IPS DF 6.9 (cell line): ENCODE data around the gene PLAAT2.
"Not testable (repeated sequence)": the region's sequence is repeated elsewhere in the genome, so short reads cannot be mapped to it uniquely, and the experiment has no call there.

Source experiments
- DNase-seq: peaks from one replicate; pipeline ENCODE4 v3.0.0-alpha.2; 2013; ENCODE audit warnings: low read depth, low spot score
- H3K27ac ChIP-seq: one replicate; pipeline ENCODE4 v1.5.1; 2013; ENCODE audit warnings: low read length, control low read depth
- H3K27me3 ChIP-seq: 2 replicates; pipeline ENCODE4 v1.6.1; 2013; ENCODE audit warnings: mild to moderate bottlenecking, low read length; ENCODE audit not compliant: control insufficient read depth, insufficient read depth
- H3K36me3 ChIP-seq: 2 replicates; pipeline ENCODE4 v1.6.1; 2013; ENCODE audit warnings: low read length; ENCODE audit not compliant: control insufficient read depth, insufficient read depth
- H3K4me1 ChIP-seq: 2 replicates; pipeline ENCODE4 v1.6.1; 2013; ENCODE audit warnings: low read length; ENCODE audit not compliant: control insufficient read depth, insufficient read depth
- H3K4me3 ChIP-seq: 2 replicates; pipeline ENCODE4 v1.5.1; 2013; ENCODE audit warnings: mild to moderate bottlenecking, low read length
- H3K9me3 ChIP-seq: 2 replicates; pipeline ENCODE4 v1.6.1; 2013; ENCODE audit warnings: low read length, inconsistent platforms; ENCODE audit not compliant: control insufficient read depth, insufficient read depth
- WGBS: extraction: QIAGEN DNeasy Blood & Tissue Kit; methylation state at CpG from one replicate; pipeline ENCODE4 v1.1.7; 2013; ENCODE audit warnings: mixed read lengths, missing lambda C conversion rate; ENCODE audit not compliant: insufficient read length, insufficient coverage; 5-methylcytosine and 5-hydroxymethylcytosine counted together

PLAAT2 gene

GRCh38 chr11:63548178-63548577 lies 15.0 kb downstream of the PLAAT2 start:
- WGBS: 100% methylated on average over 1 of the region's 4 CpGs
- Histone ChIP-seq H3K4me1 (no peaks in the 10 kb centered on the region), H3K27ac (no peak overlapping the region), H3K36me3 (no peaks in the 10 kb centered on the region), H3K27me3 (no peaks in the 10 kb centered on the region), H3K4me3 (no peak overlapping the region), H3K9me3 (no peaks in the 10 kb centered on the region)
- DNase-seq: no peak

DNA sequence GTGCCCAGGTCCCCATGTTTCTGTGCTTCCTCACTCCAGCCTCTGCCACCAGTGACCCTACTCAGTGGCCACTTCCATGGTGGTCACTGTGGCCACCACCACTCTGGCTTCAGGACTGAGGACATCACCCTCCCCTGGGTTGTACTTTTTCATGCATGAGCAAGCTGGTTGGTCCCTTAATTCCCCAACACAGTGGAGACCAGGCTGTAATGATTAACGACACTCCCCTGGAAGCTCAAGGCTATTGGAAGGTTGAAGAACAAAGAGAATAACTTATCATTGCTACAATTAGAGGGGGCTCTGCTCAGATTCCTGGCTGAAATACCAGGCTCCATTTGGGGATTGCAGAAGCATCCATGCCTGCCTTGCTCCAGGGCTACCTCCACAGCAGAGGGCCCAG lies 16.1 kb downstream of the PLAAT2 start:
- no peaks in the 10 kb centered on the region for H3K27me3 ChIP-seq
- H3K4me3 ChIP-seq: no peak overlapping the region
- H3K4me1 ChIP-seq: no peaks in the 10 kb centered on the region
- no peak for DNase-seq
- H3K9me3 ChIP-seq: no peaks in the 10 kb centered on the region
- no peaks in the 10 kb centered on the region for H3K36me3 ChIP-seq
- H3K27ac ChIP-seq: no peak overlapping the region
- no CpG with 5 or more reads among the region's 1 CpG for WGBS

DNA sequence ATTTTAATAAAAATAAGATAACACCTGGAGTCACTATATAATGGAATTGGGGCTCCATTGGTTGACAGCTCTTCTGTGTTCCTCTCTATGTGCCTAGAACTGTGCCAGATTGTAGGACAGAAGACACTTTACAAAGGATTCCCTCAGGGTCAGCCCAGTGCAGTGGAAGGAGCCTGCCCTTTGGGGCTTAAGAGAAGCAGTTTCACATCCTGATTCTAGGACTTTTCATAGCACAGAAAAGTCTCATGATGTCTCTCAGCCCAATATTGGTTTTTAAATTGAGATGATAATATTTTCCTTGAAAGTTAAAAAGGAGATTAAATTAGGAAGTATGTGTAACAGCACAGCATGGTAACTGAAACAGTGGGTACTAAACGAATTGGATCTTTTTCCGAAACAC lies 19.5 kb downstream of the PLAAT2 start:
- Histone ChIP-seq H3K9me3 (no peaks in the 10 kb centered on the region), H3K4me1 (no peaks in the 10 kb centered on the region), H3K36me3 (no peaks in the 10 kb centered on the region), H3K4me3 (no peak overlapping the region), H3K27me3 (no peaks in the 10 kb centered on the region), H3K27ac (no peak overlapping the region)
- DNase-seq: no peak
- no CpG with 5 or more reads among the region's 2 CpGs for WGBS

DNA sequence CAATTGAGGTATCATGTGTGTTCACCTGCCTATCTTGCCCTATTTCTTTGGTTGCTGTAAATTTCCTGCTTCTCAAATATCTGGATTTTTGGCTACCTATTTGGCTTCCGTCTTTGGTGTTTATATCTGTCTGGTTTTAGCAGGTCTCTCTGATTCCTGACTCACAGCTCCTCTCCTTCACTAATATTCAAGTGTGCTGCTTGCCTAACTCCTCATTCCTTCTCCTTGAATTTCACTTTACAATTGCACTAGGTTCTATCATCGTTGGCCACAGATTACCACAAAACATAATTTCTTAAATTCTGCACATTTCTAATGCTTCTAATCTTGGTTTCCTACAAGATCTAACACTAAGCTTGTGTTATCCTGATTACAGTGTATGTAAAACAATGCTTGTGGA lies 20.7 kb downstream of the PLAAT2 start:
- not testable (repeated sequence) for H3K27me3 ChIP-seq, DNase-seq, H3K9me3 ChIP-seq, H3K4me3 ChIP-seq, H3K27ac ChIP-seq, H3K36me3 ChIP-seq, H3K4me1 ChIP-seq
- no CpG with 5 or more reads among the region's 2 CpGs for WGBS

DNA sequence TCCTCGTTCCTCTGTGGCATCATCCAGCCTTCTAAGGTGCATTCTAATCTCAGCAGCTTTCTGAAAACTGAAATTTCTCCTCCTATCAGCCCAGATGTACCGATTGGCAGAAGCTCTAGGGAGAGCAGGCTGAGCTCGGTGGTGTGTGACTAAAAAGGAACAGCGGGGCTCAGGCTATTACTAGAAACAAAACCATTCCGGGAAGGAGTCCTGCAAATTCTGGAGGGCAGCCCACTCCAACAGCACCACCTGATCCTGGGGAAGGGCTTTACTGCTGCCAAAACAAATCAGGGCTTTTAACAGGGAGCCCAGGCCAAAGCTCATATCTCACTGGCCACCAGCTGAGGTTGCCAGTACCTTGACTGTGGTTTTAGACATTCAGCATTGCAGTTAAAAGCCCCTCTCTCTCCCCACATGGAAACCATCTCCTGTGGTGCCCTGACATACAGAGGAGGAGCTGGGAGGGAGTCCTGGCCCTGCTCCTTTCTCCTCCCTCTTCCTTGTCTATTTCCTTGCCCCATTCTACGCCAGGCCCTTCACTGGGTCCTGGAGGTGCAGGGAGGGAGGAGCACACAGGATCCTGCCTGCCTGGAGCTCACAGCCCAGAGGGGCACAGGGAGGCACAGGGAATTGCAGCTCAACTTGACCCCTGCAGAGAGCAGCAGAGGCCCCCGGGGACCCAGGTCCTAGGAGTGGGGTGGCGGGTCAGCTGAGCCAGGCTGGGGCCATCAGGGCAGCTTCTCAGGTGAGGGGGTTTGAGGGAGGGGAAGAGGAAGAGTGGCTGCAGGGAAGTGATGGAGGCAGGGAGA lies 25.7 kb downstream of the PLAAT2 start:
- no peak for DNase-seq
- H3K9me3 ChIP-seq: no peaks in the 10 kb centered on the region
- no peak overlapping the region for H3K4me3 ChIP-seq
- no CpG with 5 or more reads among the region's 8 CpGs for WGBS
- H3K27me3 ChIP-seq: no peaks in the 10 kb centered on the region
- no peaks in the 10 kb centered on the region for H3K36me3 ChIP-seq
- H3K27ac ChIP-seq: no peak overlapping the region
- H3K4me1 ChIP-seq: no peaks in the 10 kb centered on the region; the same call in 1 of the 2 replicates

DNA sequence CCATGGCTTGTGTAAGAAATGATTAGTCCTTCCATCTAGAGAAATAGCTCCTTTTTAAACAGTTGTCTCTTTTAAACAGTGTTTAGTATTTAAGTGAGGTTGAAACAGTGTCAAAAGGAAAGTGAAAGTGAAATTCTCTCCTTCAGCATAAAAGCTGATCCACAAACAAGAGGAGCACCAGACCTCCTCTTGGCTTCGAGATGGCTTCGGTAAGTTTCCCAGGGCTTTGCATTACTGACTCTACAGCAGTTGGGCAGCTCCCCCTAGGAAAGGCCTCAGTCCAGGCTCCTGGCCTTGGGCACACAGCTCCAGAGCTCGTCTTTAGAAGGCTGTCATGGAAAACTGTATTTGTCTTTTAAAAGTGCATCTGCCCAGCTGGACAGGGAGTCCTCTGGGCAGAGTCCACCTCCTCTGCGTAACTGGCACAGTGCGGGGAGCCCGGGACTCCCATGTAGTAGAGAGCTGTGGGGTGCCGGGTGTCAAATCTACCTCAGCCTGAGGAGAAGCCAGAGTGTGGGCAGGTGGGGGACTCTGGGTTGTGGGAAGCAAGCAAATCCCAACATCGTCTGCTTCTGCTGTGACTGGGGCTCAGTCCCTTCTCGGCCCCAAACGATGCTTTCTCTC lies 26.4 kb downstream of the PLAAT2 start, which contains the start of gene PLAAT4:
TSS of gene PLAAT4 (plus strand) at position 140 of the 624 bp plus-strand sequence. CDS start at position 201, 61 bp downstream.
- H3K27ac ChIP-seq: no peak within 1 kb of the TSS
- no peaks in the 10 kb centered on the region for H3K9me3 ChIP-seq
- H3K27me3 ChIP-seq: no peaks in the 10 kb centered on the region
- no peak within 1 kb of the TSS for H3K4me3 ChIP-seq
- H3K4me1 ChIP-seq: no peaks in the 10 kb centered on the region; the same call in 1 of the 2 replicates
- DNase-seq: no peak
- WGBS: no CpG with 5 or more reads among the region's 10 CpGs
- H3K36me3 ChIP-seq: no peaks in the 10 kb centered on the region

GRCh38 chr11:63535734-63536133 lies 27.4 kb downstream of the PLAAT2 start:
- no CpG with 5 or more reads among the region's 1 CpG for WGBS
- no peak overlapping the region for H3K27ac ChIP-seq
- no peak overlapping the region for H3K4me3 ChIP-seq
- H3K36me3 ChIP-seq: no peaks in the 10 kb centered on the region
- DNase-seq: no peak
- no peaks in the 10 kb centered on the region for H3K9me3 ChIP-seq
- H3K27me3 ChIP-seq: no peaks in the 10 kb centered on the region
- no peaks in the 10 kb centered on the region; the same call in 1 of the 2 replicates for H3K4me1 ChIP-seq

DNA sequence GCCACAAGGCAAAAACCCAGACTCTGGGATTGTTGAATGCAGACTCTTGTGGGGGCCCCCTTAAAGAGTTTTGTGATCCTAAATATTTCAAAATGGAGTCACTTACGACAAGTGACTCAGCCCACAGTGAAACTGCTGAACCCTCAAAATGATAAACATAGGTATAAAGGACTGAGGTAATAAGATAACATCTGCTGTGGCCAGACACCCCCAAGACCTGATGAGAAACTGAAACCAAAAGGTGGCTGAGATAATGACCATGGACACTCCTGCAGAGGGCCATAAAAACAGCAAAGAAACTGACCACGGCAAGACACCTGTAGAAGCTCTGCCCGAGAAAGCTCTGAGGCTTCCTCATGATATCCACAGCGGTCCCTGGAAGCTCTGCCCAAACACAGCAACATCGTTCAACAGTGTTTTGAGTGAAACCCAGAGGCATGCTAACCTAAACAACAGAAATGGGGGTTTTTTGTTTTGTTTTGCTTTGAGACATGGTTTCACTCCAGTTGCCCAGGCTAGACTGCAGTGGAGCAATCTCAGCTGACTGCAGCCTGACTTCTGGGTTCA lies 28.2 kb downstream of the PLAAT2 start:
- Histone ChIP-seq H3K4me1 (no peaks in the 10 kb centered on the region; the same call in 1 of the 2 replicates), H3K27me3 (no peaks in the 10 kb centered on the region), H3K27ac (no peak overlapping the region), H3K36me3 (no peaks in the 10 kb centered on the region), H3K4me3 (no peak overlapping the region), H3K9me3 (no peaks in the 10 kb centered on the region)
- no peak for DNase-seq
- no CpG with 5 or more reads among the region's 5 CpGs for WGBS

GRCh38 chr11:63534076-63534475 lies 29.1 kb downstream of the PLAAT2 start:
- no peaks in the 10 kb centered on the region for H3K9me3 ChIP-seq
- H3K4me3 ChIP-seq: no peak overlapping the region
- no CpG with 5 or more reads among the region's 3 CpGs for WGBS
- no peak for DNase-seq
- H3K27ac ChIP-seq: no peak overlapping the region
- no peaks in the 10 kb centered on the region for H3K36me3 ChIP-seq
- no peaks in the 10 kb centered on the region; the same call in 1 of the 2 replicates for H3K4me1 ChIP-seq
- no peaks in the 10 kb centered on the region for H3K27me3 ChIP-seq

GRCh38 chr11:63532799-63533475 lies 30.2 kb downstream of the PLAAT2 start:
- H3K9me3 ChIP-seq: no peaks in the 10 kb centered on the region
- no peak for DNase-seq
- H3K36me3 ChIP-seq: no peaks in the 10 kb centered on the region
- H3K27ac ChIP-seq: no peak overlapping the region
- H3K27me3 ChIP-seq: no peaks in the 10 kb centered on the region
- peaks cover 3% of the 10 kb centered on the region; the same call in 1 of the 2 replicates for H3K4me1 ChIP-seq
- H3K4me3 ChIP-seq: no peak overlapping the region
- WGBS: no CpG with 5 or more reads among the region's 4 CpGs
